Activated naive CD8-positive, alpha-beta T cell treated with anti-CD3 and anti-CD28 coated beads, Interleukin-2, amount 10 ng/mL, durations not matched to agents 7 days and 5 days (primary cell): ENCODE measurements around the gene MACROD2. TPM values are rescaled to one million over a fixed set of nuclear protein-coding genes. Genes with fewer than 3 reads are reported as not detected.

Source experiments
- ATAC-seq: fragments of 150-1000 bp; cut with Tn5 transposase; one replicate; pipeline ENCODE4 v1.10.0; 2021; ENCODE audit warnings: low read depth, moderate library complexity
- POLR2A ChIA-PET: fragments of 350-600 bp; sonication (Branson Sonifier 250); formaldehyde crosslinking; loops from one replicate; lab custom pipeline; 2021; ENCODE audit warnings: antibody characterized with exemption; lab: Charles Lee
- DNase-seq: peaks from one replicate; pipeline ENCODE4 v3.0.0; 2021
- H3K27ac Mint-ChIP-seq: one replicate; pipeline ENCODE4 v1.8.0; 2022; ENCODE audit warnings: mild to moderate bottlenecking, mixed read lengths
- H3K27me3 Mint-ChIP-seq: one replicate; pipeline ENCODE4 v1.8.0; 2022; ENCODE audit warnings: mild to moderate bottlenecking, moderate library complexity, mixed read lengths
- H3K36me3 Mint-ChIP-seq: one replicate; pipeline ENCODE4 v1.8.0; 2021; ENCODE audit warnings: mild to moderate bottlenecking, mixed read lengths
- H3K4me1 Mint-ChIP-seq: one replicate; pipeline ENCODE4 v1.8.0; 2021; ENCODE audit warnings: mixed read lengths
- H3K4me3 Mint-ChIP-seq: one replicate; pipeline ENCODE4 v1.8.0; 2022; ENCODE audit warnings: mild to moderate bottlenecking, moderate library complexity, mixed read lengths
- H3K9me3 Mint-ChIP-seq: one replicate; pipeline ENCODE4 v1.8.0; 2021; ENCODE audit warnings: mixed read lengths
- total RNA-seq, 2 experiments: library from RNA; stranded (reverse); gene quantifications; one replicate each; pipeline ENCODE4 v1.2.3, GENCODE V29; 2021

Gene MACROD2
- total RNA-seq, 2 experiments from 2014 or later, result not detected

DNA sequence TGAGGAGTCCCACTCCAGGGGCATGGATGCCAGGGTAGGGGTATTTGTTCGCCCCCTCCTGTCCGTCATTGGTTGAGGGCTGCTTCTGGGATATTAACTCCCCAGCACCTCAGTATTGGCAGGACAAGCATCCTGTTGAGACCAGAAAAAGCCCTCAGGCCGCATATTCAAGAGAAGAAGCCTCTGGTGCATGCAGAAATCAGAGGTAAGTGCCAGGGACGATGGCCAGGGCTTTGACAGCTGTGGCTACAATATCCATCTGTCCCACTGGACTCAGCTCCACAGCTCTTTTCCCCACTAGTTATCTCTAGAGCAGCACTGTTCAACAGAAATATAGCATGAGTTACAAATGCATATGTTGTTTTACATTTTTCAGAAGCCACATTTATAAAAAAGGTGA, 1926.6 kb downstream of the MACROD2 start:
- ATAC-seq (no peak), DNase-seq (no peak)
- Mint-ChIP-seq H3K9me3 (no peaks in the 10 kb centered on the region), H3K27ac (no peak overlapping the region), H3K27me3 (no peaks in the 10 kb centered on the region), H3K36me3 (no peaks in the 10 kb centered on the region), H3K4me1 (no peaks in the 10 kb centered on the region), H3K4me3 (no peak overlapping the region)
- POLR2A ChIA-PET, result no interaction called here

DNA sequence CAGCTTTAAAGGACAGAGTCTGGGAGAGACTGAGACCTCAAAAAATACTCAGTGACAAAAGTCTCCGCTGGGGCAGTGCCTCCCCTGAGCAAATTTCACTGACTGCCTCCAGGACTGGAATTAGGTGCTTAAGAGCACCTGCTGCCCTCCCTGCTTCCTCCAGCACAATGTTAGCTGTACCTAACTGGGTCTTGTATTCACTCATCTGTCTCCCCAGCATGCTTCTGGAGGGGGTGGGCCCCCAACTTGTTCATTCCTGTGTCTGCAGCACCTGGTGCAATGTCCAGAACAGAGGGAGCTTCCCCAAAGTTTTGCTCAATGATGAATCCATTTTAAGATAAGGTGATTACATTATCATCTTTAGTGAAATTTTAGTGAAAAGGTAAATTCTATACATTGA, 1927.2 kb downstream of the MACROD2 start:
- no peak for DNase-seq
- H3K27ac Mint-ChIP-seq, result no peak overlapping the region
- no peaks in the 10 kb centered on the region for H3K4me1 Mint-ChIP-seq
- POLR2A ChIA-PET, result no interaction called here
- ATAC-seq, result no peak
- no peaks in the 10 kb centered on the region for H3K36me3 Mint-ChIP-seq
- H3K4me3 Mint-ChIP-seq, result no peak overlapping the region
- no peaks in the 10 kb centered on the region for H3K9me3 Mint-ChIP-seq
- no peaks in the 10 kb centered on the region for H3K27me3 Mint-ChIP-seq

DNA sequence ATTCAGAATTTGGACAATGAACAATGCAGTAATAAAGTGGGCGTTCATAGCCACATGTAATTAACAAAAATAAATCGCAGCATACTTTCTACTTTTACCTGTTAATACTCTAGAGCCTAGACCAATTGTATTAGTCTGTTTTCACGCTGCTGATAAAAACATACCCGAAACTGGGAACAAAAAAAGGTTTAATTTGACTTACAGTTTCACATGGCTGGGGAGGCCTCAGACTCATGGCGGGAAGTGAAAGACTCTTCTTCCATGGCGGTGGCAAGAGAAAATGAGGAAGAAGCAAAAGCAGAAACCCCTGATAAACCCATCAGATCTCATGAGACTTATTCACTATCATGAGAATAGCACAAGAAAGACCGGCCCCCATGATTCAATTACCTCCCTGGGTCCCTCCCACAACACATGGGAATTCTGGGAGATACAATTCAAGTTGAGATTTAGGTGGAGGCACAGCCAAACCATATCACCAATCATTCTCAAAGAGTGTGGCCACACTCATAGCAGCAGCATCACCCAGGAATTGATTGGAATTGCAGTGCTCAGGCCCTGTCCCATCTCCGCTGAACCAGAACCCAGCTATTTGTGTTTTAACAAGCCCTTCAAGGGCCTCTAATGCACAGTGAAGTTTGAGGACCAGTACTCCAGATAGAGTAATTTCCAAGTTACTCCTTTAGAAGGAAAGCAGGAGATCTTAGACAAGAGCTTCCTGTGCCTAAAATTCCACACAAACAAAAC, 1927.9 kb downstream of the MACROD2 start:
- Mint-ChIP-seq H3K4me3 (no peak overlapping the region), H3K27me3 (no peaks in the 10 kb centered on the region), H3K36me3 (no peaks in the 10 kb centered on the region), H3K27ac (no peak overlapping the region), H3K9me3 (no peaks in the 10 kb centered on the region), H3K4me1 (no peaks in the 10 kb centered on the region)
- no peak for DNase-seq
- ATAC-seq, result no peak
- POLR2A ChIA-PET, result no interaction called here

DNA sequence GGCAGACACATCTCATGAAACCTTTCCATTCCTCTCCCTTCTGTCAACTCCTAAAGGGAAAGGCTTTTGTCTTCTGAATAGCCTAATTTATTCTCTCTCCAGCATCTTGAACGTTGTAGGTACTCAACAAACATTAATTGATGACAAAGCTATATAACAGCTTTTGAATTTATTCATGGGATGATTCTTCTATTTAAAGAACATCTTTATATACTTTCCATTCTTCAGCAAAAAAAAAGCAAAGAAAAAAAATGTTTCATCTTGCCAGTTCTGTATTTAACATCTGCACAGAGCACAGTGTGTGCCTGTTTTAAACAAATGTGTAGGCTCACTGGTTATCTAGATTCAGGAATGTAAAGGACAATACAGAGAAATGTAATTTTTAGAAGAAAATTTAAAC, 1929.2 kb downstream of the MACROD2 start:
- Mint-ChIP-seq H3K9me3 (no peaks in the 10 kb centered on the region), H3K27ac (no peak overlapping the region), H3K27me3 (no peaks in the 10 kb centered on the region), H3K36me3 (no peaks in the 10 kb centered on the region), H3K4me3 (no peak overlapping the region), H3K4me1 (no peaks in the 10 kb centered on the region)
- ATAC-seq (no peak), DNase-seq (no peak)
- POLR2A ChIA-PET, result no interaction called here

DNA sequence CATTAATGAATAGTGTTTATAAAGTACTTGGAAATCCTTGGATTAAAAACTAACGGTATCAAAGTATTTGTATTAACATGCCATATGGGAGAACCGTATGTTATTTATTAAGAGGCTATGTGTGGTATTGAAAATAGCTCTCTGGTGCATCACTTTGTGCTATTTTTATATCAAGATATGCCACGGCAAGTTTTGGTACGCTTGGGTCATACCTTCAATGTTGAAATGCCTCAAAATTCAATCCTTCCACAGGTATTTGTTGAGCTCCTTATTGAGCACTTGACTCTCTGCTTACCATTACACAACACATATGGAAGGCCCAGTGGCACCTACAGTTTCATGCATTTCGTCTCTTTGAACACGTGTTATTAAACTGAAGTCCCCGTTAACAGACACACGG, 1930.1 kb downstream of the MACROD2 start:
- ATAC-seq (no peak), DNase-seq (no peak)
- no peak overlapping the region for H3K27ac Mint-ChIP-seq
- no peaks in the 10 kb centered on the region for H3K36me3 Mint-ChIP-seq
- no peak overlapping the region for H3K4me3 Mint-ChIP-seq
- H3K9me3 Mint-ChIP-seq, result no peaks in the 10 kb centered on the region
- POLR2A ChIA-PET, result no interaction called here
- H3K27me3 Mint-ChIP-seq, result no peaks in the 10 kb centered on the region
- no peaks in the 10 kb centered on the region for H3K4me1 Mint-ChIP-seq

DNA sequence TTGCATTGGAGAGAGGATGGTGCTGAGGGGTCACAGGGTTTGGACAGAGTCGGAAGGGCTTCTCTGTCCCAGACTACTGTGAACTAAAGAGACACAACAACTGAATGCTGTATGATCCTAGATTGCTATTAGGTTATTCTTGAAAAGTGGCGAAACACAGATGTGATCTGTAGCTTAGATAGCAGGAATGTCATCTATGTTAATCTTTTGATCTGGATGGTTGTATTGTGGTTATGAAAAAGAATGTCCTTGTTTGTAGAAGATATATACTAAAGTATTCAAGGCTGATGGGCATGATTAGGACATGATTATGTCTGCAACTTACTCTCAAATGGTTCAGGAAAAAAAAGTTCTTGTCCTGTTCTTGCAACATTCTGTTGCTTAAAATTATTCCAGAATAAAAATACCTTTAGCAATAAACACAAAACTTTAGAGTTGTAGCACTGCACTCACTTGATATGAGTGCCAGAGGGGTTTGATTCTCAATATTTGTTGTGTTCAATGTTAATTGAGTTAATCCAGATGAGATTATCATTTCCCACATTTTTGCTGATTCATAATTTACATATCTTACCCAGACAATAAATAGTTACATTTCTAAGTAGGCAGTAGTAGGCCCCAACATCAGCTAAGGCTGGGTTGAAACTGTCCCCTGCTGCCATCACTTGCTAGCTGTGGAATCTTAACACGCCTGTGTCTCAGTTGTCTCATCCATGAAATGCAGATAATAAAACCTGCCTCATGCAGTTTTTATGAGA, 1932.8 kb downstream of the MACROD2 start:
- Mint-ChIP-seq H3K27me3 (no peaks in the 10 kb centered on the region), H3K4me3 (no peak overlapping the region), H3K9me3 (no peaks in the 10 kb centered on the region), H3K27ac (no peak overlapping the region), H3K36me3 (no peaks in the 10 kb centered on the region), H3K4me1 (no peaks in the 10 kb centered on the region)
- POLR2A ChIA-PET, result no interaction called here
- DNase-seq, result no peak
- ATAC-seq, result no peak

DNA sequence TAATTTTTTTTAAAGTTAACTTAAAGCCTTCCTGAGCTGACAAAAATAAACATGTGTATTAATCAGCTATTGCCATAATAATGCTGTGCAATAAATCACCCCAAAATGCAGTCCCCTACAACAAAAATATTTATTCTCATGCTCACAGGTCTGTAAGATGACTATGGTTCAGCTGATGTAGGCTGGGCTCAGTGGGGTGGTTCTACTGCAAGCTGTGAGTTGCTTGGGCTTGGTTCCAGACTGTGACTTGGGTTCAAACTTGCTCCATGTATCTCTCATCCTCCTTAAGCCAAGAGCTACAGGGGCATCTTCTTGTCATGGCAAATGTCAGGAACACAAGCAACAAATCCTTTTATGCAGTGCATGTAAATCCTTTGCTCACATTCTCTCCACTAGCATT, 1933.6 kb downstream of the MACROD2 start:
- POLR2A ChIA-PET, result no interaction called here

DNA sequence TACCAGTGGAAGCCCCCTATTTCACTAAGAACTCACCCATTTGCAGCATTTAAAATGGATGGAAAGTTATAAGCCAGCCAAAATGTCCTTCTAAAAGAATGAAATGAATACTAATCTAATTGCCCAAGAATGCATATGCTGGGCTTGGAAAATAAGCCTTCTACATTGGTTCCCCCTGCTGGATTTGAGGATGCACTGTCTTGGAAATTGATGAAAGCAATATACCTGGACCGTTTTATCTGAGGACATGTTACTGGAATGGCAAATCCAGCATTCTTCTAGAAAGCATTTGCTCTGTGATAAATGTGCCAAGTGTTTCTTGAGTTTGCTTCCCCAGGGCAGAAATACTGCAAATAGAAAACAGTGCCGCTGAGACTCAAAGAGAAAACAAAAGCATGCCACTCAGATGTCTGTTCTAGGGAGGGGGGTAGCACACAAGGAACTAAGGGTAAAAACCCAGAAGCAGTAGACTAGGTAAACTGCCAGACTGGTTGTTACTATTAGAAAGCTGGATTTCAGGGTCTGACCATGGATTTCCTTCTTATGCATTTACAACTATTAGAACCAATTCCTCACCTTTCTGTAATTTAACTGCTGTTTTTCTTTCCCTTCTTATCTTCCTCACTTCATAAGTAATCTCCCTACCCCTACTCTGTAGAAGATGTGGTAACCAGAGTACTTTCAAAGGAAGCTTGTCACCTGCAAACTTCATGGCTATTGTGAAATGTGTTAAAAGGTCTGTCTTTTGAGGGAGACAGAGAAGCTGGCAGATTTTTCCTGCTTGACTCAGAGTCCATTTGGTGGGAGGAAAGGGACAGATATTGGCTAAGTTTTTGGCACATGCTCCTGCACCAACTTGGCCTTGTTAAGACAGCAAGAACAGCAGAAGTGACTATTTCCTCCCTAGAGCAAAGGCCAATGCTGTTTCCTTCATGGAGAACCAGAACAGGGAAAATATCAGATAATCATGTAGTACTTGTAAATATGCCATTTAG, 1935.3 kb downstream of the MACROD2 start:
- H3K9me3 Mint-ChIP-seq, result peaks cover 1% of the 10 kb centered on the region
- H3K27ac Mint-ChIP-seq, result no peak overlapping the region
- no peak overlapping the region for H3K4me3 Mint-ChIP-seq
- H3K4me1 Mint-ChIP-seq, result no peaks in the 10 kb centered on the region
- H3K27me3 Mint-ChIP-seq, result no peaks in the 10 kb centered on the region
- H3K36me3 Mint-ChIP-seq, result no peaks in the 10 kb centered on the region
- POLR2A ChIA-PET, result no interaction called here
- ATAC-seq (no peak), DNase-seq (no peak)

More for the DNA sequence above, 1933.6 kb downstream of the MACROD2 start:
- Mint-ChIP-seq H3K36me3 (no peaks in the 10 kb centered on the region), H3K27ac (no peak overlapping the region), H3K4me1 (no peaks in the 10 kb centered on the region), H3K4me3 (no peak overlapping the region), H3K9me3 (no peaks in the 10 kb centered on the region), H3K27me3 (no peaks in the 10 kb centered on the region)
- ATAC-seq (no peak), DNase-seq (no peak)

DNA sequence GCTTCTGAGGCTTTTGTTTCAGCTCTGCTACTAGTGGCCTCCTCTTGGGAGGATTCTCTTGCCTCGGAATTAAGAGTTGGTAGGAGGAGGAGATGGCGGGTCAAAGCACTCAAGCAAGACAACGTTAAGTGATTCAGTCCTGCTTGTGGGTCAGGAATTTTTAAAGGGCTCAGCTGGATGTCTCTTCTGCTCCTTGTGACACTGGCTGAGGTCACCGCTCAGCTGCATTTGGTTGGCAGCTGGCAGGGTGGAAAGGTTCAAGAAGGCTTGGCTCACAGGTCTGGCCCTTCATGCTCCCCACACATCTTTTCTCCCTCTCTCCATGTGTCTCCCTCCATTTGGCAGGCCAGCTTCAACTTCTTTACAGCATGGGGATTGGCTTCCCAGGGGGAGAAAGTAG, 1936.6 kb downstream of the MACROD2 start:
- no peak overlapping the region for H3K27ac Mint-ChIP-seq
- DNase-seq, result no peak
- H3K27me3 Mint-ChIP-seq, result no peaks in the 10 kb centered on the region
- ATAC-seq, result no peak
- no peak overlapping the region for H3K4me3 Mint-ChIP-seq
- no peaks in the 10 kb centered on the region for H3K4me1 Mint-ChIP-seq
- no peaks in the 10 kb centered on the region for H3K36me3 Mint-ChIP-seq
- POLR2A ChIA-PET, result no interaction called here
- H3K9me3 Mint-ChIP-seq, result peaks cover 1% of the 10 kb centered on the region

DNA sequence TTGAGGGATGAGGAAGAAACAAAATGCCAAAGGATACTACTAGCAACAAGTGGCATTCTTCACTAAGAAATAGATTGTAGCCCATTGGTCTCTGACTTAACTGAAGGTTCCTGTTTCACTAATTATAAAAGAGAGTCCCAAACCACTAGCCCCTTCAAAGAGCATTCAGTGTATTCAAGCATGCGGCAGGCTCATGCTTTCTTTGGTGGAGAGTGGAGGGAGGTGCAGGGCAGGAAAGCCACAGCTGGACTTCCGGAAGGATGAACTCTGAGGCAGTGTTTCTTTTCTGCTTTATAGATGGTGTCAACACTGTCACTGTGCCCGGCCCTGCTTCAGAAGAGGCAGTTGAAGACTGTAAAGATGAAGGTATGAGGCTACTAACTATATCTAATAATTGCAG, 1941.9 kb downstream of the MACROD2 start:
- no peaks in the 10 kb centered on the region for H3K4me1 Mint-ChIP-seq
- no peak overlapping the region for H3K27ac Mint-ChIP-seq
- no peak overlapping the region for H3K4me3 Mint-ChIP-seq
- ATAC-seq (no peak), DNase-seq (no peak)
- no peaks in the 10 kb centered on the region for H3K36me3 Mint-ChIP-seq
- POLR2A ChIA-PET, result no interaction called here
- H3K9me3 Mint-ChIP-seq, result peaks cover 5% of the 10 kb centered on the region
- H3K27me3 Mint-ChIP-seq, result no peaks in the 10 kb centered on the region

DNA sequence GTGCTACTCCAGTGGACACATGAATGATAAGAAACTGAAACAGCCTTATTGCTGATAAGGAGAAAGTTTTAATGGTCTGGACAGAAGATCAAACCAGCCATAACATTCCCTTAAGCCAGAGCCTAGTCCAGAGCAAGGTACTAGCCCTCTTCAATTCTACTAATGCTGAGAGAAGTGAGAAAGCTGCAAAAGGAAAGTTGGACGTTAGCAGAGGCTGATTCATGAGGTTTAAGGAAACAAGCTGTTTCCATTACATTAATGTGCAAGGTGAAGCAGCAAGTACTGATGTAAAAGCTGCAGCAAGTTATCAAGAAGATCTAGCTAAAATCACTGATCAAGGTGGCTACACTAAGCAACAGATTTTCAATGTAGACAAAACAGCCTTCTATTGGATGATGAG, 1943.5 kb downstream of the MACROD2 start:
- POLR2A ChIA-PET, result no interaction called here
- no peak overlapping the region for H3K27ac Mint-ChIP-seq
- ATAC-seq (no peak), DNase-seq (no peak)
- peaks cover 5% of the 10 kb centered on the region for H3K9me3 Mint-ChIP-seq
- H3K27me3 Mint-ChIP-seq, result no peaks in the 10 kb centered on the region
- no peaks in the 10 kb centered on the region for H3K4me1 Mint-ChIP-seq
- H3K4me3 Mint-ChIP-seq, result no peak overlapping the region
- H3K36me3 Mint-ChIP-seq, result no peaks in the 10 kb centered on the region

DNA sequence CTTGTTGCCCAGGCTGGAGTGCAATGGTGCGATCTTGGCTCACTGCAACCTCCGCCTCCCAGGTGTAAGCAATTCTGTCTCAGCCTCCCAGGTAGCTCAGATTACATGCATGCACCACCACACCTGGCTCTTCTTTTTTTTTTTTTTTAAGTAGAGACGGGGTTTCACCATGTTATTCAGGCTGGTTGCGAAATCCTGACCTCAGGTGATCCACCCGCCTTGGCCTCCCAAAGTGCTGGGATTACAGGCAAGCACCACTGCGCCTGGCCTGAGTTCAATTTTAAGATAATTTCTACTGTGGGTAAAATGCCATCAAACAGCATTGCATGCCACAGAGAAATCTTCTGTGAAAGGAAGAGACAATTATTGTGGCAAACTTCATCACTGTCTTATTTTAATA, 1944.8 kb downstream of the MACROD2 start:
- no peaks in the 10 kb centered on the region for H3K27me3 Mint-ChIP-seq
- H3K36me3 Mint-ChIP-seq, result no peaks in the 10 kb centered on the region
- no peak overlapping the region for H3K4me3 Mint-ChIP-seq
- no peak for ATAC-seq
- no peak overlapping the region for H3K27ac Mint-ChIP-seq
- no peaks in the 10 kb centered on the region for H3K4me1 Mint-ChIP-seq
- POLR2A ChIA-PET, result no interaction called here
- DNase-seq, result no peak
- peaks cover 4% of the 10 kb centered on the region for H3K9me3 Mint-ChIP-seq

DNA sequence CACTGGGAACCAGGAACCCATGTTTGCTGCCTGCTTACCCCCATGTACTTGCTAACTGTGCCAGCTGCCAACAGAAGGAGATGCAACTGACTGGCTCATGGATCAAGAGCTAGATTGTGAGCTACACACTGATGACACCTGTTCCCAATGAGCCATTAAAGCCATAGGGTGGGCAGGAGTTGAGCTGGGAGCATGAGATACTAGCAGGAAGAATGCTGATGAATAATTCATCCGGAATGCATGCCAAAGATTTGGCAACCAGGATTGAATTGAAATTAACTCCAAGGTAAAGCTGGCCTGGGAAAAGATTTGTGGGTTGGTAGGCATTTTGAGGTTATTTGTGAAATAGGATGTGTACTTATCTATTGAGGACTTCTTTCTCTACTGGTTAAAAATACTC, 1946.8 kb downstream of the MACROD2 start:
- Mint-ChIP-seq H3K4me3 (no peak overlapping the region), H3K4me1 (no peaks in the 10 kb centered on the region), H3K9me3 (peaks cover 4% of the 10 kb centered on the region), H3K27me3 (no peaks in the 10 kb centered on the region), H3K27ac (no peak overlapping the region), H3K36me3 (no peaks in the 10 kb centered on the region)
- POLR2A ChIA-PET, result no interaction called here
- ATAC-seq (no peak), DNase-seq (no peak)
